ENCODE measurements around the gene ANK3. TPM values are rescaled to one million over a fixed set of nuclear protein-coding genes. Genes with fewer than 3 reads are reported as not detected.

Gene ANK3
- total and polyA plus RNA-seq, 10 donors, result 2.0 to 133 (median 62.9) TPM

GRCh38 chr10:60281331-60281730, 108.3 kb downstream of the ANK3 start:
- intact Hi-C loops (cut with DNase I; ENCODE audit: low total_unique reads), result no loop called here
- H3K9me3 ChIP-seq, result no peaks in the 10 kb centered on the region
- H3K36me3 ChIP-seq, result peaks cover 0 to 23% (median 0%) of the 10 kb centered on the region in 6 donors
- no peak overlapping the region for H3K4me3 ChIP-seq
- H3K4me1 ChIP-seq, result peaks cover 0 to 22% (median 2%) of the 10 kb centered on the region in 6 donors
- no peaks in the 10 kb centered on the region for H3K27me3 ChIP-seq (replicated peaks in 1 of 7)
- H3K27ac ChIP-seq, result no peak overlapping the region
- TF ChIP-seq POLR2A (IDR thresholded peaks at IDR 0.05), result no peak
- TF ChIP-seq POLR2AphosphoS5 (IDR thresholded peaks at IDR 0.05), result no peak
- TF ChIP-seq, protein P1, sequence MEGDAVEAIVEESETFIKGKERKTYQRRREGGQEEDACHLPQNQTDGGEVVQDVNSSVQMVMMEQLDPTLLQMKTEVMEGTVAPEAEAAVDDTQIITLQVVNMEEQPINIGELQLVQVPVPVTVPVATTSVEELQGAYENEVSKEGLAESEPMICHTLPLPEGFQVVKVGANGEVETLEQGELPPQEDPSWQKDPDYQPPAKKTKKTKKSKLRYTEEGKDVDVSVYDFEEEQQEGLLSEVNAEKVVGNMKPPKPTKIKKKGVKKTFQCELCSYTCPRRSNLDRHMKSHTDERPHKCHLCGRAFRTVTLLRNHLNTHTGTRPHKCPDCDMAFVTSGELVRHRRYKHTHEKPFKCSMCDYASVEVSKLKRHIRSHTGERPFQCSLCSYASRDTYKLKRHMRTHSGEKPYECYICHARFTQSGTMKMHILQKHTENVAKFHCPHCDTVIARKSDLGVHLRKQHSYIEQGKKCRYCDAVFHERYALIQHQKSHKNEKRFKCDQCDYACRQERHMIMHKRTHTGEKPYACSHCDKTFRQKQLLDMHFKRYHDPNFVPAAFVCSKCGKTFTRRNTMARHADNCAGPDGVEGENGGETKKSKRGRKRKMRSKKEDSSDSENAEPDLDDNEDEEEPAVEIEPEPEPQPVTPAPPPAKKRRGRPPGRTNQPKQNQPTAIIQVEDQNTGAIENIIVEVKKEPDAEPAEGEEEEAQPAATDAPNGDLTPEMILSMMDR (IDR thresholded peaks at IDR 0.05 in 8 of 11, conservative IDR thresholded peaks at IDR 0.05 in 3 of 11), result no peak
- no peak for DNase-seq
- 45 to 97% (median 94%) methylated on average over 1 of the region's 1 CpG for whole genome bisulfite sequencing, 5 donors

- Histone ChIP-seq H3K4me3 (no peak overlapping the region), H3K9me3 (no peaks in the 10 kb centered on the region), H3K27me3 (replicated peaks in 1 of 7) (no peaks in the 10 kb centered on the region), H3K27ac (no peak overlapping the region), H3K4me1 (peaks cover 0 to 22% (median 2%) of the 10 kb centered on the region in 6 donors), H3K36me3 (peaks cover 0 to 26% (median 0%) of the 10 kb centered on the region in 6 donors)
- 91 to 100% (median 98%) methylated on average over 2 of the region's 2 CpGs for WGBS, 5 donors
- TF ChIP-seq, protein P1 (IDR thresholded peaks at IDR 0.05 in 8 of 11, conservative IDR thresholded peaks at IDR 0.05 in 3 of 11), result no peak
- TF ChIP-seq POLR2AphosphoS5 (IDR thresholded peaks at IDR 0.05) (no peak), POLR2A (IDR thresholded peaks at IDR 0.05) (no peak)
- no peak for DNase-seq
- intact Hi-C loops (cut with DNase I; ENCODE audit: low total_unique reads), result no loop called here
These were observed 109.2 kb downstream of the ANK3 start for GRCh38 chr10:60280475-60280874.

GRCh38 chr10:60277656-60278055, 112.0 kb downstream of the ANK3 start:
- no peak overlapping the region for H3K27ac ChIP-seq
- H3K9me3 ChIP-seq, result peaks cover 0 to 10% (median 3%) of the 10 kb centered on the region in 8 donors
- peaks cover 0 to 43% (median 0%) of the 10 kb centered on the region in 6 donors for H3K36me3 ChIP-seq
- DNase-seq, result no peak
- no peaks in the 10 kb centered on the region for H3K27me3 ChIP-seq (replicated peaks in 1 of 7)
- intact Hi-C loops (cut with DNase I; ENCODE audit: low total_unique reads), result no loop called here
- WGBS, 5 donors, result 68 to 88% (median 81%) methylated on average over 1 of the region's 1 CpG
- TF ChIP-seq POLR2A (IDR thresholded peaks at IDR 0.05), result no peak
- TF ChIP-seq, protein P1 (IDR thresholded peaks at IDR 0.05 in 8 of 11, conservative IDR thresholded peaks at IDR 0.05 in 3 of 11), result no peak
- no peak overlapping the region for H3K4me3 ChIP-seq
- peaks cover 0 to 5% (median 0%) of the 10 kb centered on the region in 6 donors for H3K4me1 ChIP-seq

DNA sequence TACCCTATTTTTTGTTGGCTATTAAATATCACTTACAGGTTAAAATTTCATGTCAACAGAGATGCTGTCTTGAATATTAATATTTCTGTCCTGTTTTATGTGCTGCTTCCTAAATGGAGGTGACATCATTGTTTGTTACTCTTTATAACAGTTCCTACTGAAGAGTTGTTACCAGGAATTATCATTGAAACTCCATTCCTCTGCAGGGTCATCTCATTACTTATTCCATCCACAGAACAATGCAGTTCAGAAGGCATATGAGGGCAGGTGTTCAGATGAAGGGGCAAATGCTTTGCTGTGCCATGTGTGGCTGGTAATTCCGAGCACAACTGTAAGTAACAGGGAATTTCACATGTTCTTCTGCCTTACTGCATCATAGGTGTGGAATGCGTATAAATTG, 113.4 kb downstream of the ANK3 start:
- H3K27me3 ChIP-seq (replicated peaks in 1 of 7), result no peaks in the 10 kb centered on the region
- no peak for TF ChIP-seq POLR2A (IDR thresholded peaks at IDR 0.05)
- DNase-seq, result no peak
- no peak overlapping the region for H3K4me3 ChIP-seq
- no peak overlapping the region for H3K27ac ChIP-seq
- H3K36me3 ChIP-seq, result peaks cover 0 to 43% (median 0%) of the 10 kb centered on the region in 6 donors
- 87 to 98% (median 93%) methylated on average over 2 of the region's 2 CpGs for WGBS, 5 donors
- peaks cover 0 to 10% (median 3%) of the 10 kb centered on the region in 8 donors for H3K9me3 ChIP-seq
- H3K4me1 ChIP-seq, result peaks cover 0 to 6% (median 3%) of the 10 kb centered on the region in 6 donors
- intact Hi-C loops (cut with DNase I; ENCODE audit: low total_unique reads), result no loop called here

Data from spleen (tissue), 11 donors.